H1 (cell line): ENCODE measurements around the gene USP37. TPM values are rescaled to one million over a fixed set of nuclear protein-coding genes. Genes with fewer than 3 reads are reported as not detected.

ENCODE experiments used
- CTCF ChIA-PET: fragments of 300-600 bp; sonication (Branson Sonifier 250); formaldehyde crosslinking; loops from one replicate; lab custom pipeline; 2021; ENCODE audit not compliant: partially characterized antibody; lab: Charles Lee
- POLR2A ChIA-PET: fragments of 300-600 bp; sonication (Branson Sonifier 250); formaldehyde crosslinking; loops from one replicate; lab custom pipeline; 2021; ENCODE audit warnings: inconsistent platforms; ENCODE audit not compliant: partially characterized antibody; lab: Charles Lee
- DNase-seq, 2 experiments: peaks; one replicate each; pipeline versions ENCODE4 v3.0.0 to v3.0.0-alpha.2; 2010 to 2022; ENCODE audit warnings: low spot score in 2 of 2, low read depth in 1 of 2, mixed read lengths in 1 of 2
- FAIRE-seq: peaks from 2 replicates; lab custom pipeline; 2011; peaks lifted over from hg19 to GRCh38; lab: Jason Lieb, UNC
- H2AFZ ChIP-seq: 2 replicates; pipeline ENCODE4 v1.8.1; 2012; ENCODE audit warnings: low read length, inconsistent platforms
- H2AK5ac ChIP-seq: 2 replicates; pipeline ENCODE4 v1.6.1; 2013; ENCODE audit warnings: low read depth, low read length
- H2BK120ac ChIP-seq: replicated peaks from 2 replicates; pipeline ENCODE3; 2013; ENCODE audit warnings: low read depth, low read length, inconsistent platforms
- H2BK12ac ChIP-seq: 2 replicates; pipeline ENCODE4 v1.6.1; 2013; ENCODE audit warnings: low read depth, low read length
- H2BK15ac ChIP-seq: 2 replicates; pipeline ENCODE4 v1.6.1; 2013; ENCODE audit warnings: low read length
- H2BK20ac ChIP-seq: 2 replicates; pipeline ENCODE4 v1.6.1; 2013; ENCODE audit warnings: low read length
- H2BK5ac ChIP-seq: 2 replicates; pipeline ENCODE4 v1.6.1; 2013; ENCODE audit warnings: low read depth, low read length
- H3K14ac ChIP-seq: 2 replicates; pipeline ENCODE4 v1.6.1; 2013; ENCODE audit warnings: inconsistent platforms; ENCODE audit not compliant: insufficient read length
- H3K18ac ChIP-seq: 2 replicates; pipeline ENCODE4 v1.6.1; 2013; ENCODE audit warnings: low read length; ENCODE audit errors: extremely low read depth
- H3K23ac ChIP-seq: 2 replicates; pipeline ENCODE4 v1.6.1; 2013; ENCODE audit warnings: inconsistent platforms; ENCODE audit not compliant: insufficient read length
- H3K23me2 ChIP-seq: 2 replicates; pipeline ENCODE4 v1.6.1; 2013; ENCODE audit warnings: low read depth, low read length
- H3K27ac ChIP-seq: 2 replicates; pipeline ENCODE4 v1.6.1; 2011; ENCODE audit warnings: low read depth, low read length, inconsistent platforms
- H3K27me3 ChIP-seq, 4 experiments: replicated peaks in 1 of 4; 1 replicate in 1 of 4; 2 replicates in 3 of 4; pipeline versions ENCODE4 v1.6.1 to v1.8.1; 2011 to 2013; ENCODE audit warnings: low read length in 3 of 4, mild to moderate bottlenecking in 3 of 4, inconsistent platforms in 2 of 4, mixed read lengths in 2 of 4, moderate library complexity in 1 of 4; ENCODE audit not compliant: control insufficient read depth in 3 of 4, insufficient read depth in 3 of 4; ENCODE audit errors: extremely low read depth in 1 of 4
- H3K36me3 ChIP-seq, 4 experiments: 2 replicates each; pipeline versions ENCODE4 v1.6.1 to v1.8.1; 2011 to 2013; ENCODE audit warnings: mild to moderate bottlenecking in 4 of 4, low read length in 3 of 4, moderate library complexity in 2 of 4, control low read depth in 1 of 4, inconsistent platforms in 1 of 4; ENCODE audit not compliant: insufficient read depth in 4 of 4, control insufficient read depth in 2 of 4
- H3K4ac ChIP-seq: replicated peaks from 2 replicates; pipeline ENCODE3; 2013; ENCODE audit warnings: low read length, low read depth, mixed read lengths, inconsistent platforms; ENCODE audit not compliant: insufficient read length
- H3K4me1 ChIP-seq, 4 experiments: replicated peaks in 1 of 4; 1 replicate in 1 of 4; 2 replicates in 3 of 4; pipeline versions ENCODE4 v1.6.1 to v1.8.1; 2011 to 2013; ENCODE audit warnings: low read length in 3 of 4, inconsistent platforms in 2 of 4, mixed read lengths in 1 of 4; ENCODE audit not compliant: insufficient read depth in 4 of 4, control insufficient read depth in 3 of 4
- H3K4me2 ChIP-seq, 2 experiments: 2 replicates each; pipeline versions ENCODE4 v1.6.1 to v1.8.1; 2011 to 2013; ENCODE audit warnings: low read depth in 2 of 2, low read length in 2 of 2, control low read depth in 1 of 2, inconsistent platforms in 1 of 2, mild to moderate bottlenecking in 1 of 2; ENCODE audit not compliant: insufficient read depth in 1 of 2
- H3K4me3 ChIP-seq, 4 experiments: fragments of 200-600, 300-600 bp in 1 of 4; sonication (generic), shearing (Covaris generic), sonication (Bioruptor Twin) in 1 of 4; 2 replicates each; pipeline versions ENCODE4 v1.5.1 to v1.8.1; 2011 to 2016; ENCODE audit warnings: low read length in 4 of 4, low read depth in 3 of 4, control low read depth in 2 of 4, inconsistent platforms in 2 of 4, mild to moderate bottlenecking in 2 of 4, mixed read lengths in 1 of 4, moderate library complexity in 1 of 4; ENCODE audit not compliant: insufficient read depth in 2 of 4; ENCODE audit errors: extremely low read depth in 1 of 4
- H3K56ac ChIP-seq: replicated peaks from 2 replicates; pipeline ENCODE3; 2013; ENCODE audit warnings: low read depth, mild to moderate bottlenecking, mixed read lengths, low read length, inconsistent platforms; ENCODE audit not compliant: insufficient read length
- H3K79me1 ChIP-seq: 2 replicates; pipeline ENCODE4 v1.6.1; 2013; ENCODE audit warnings: low read depth, low read length, control low read depth
- H3K79me2 ChIP-seq, 2 experiments: 2 replicates each; pipeline versions ENCODE4 v1.6.1 to v1.8.1; 2012 to 2013; ENCODE audit warnings: low read length in 2 of 2, mild to moderate bottlenecking in 2 of 2, inconsistent platforms in 1 of 2; ENCODE audit not compliant: insufficient read depth in 2 of 2, control insufficient read depth in 1 of 2
- H3K9ac ChIP-seq, 4 experiments: replicated peaks in 1 of 4; 1 replicate in 1 of 4; 2 replicates in 3 of 4; pipeline versions ENCODE4 v1.6.1 to v1.8.1; 2011 to 2013; ENCODE audit warnings: low read depth in 3 of 4, low read length in 3 of 4, control low read depth in 2 of 4, mild to moderate bottlenecking in 2 of 4, moderate library complexity in 2 of 4, inconsistent platforms in 1 of 4; ENCODE audit errors: extremely low read depth in 1 of 4
- H3K9me3 ChIP-seq, 2 experiments: 2 replicates each; pipeline versions ENCODE4 v1.6.1 to v1.8.1; 2012 to 2013; ENCODE audit warnings: mild to moderate bottlenecking in 2 of 2, moderate library complexity in 2 of 2, control low read depth in 1 of 2, inconsistent platforms in 1 of 2, low read depth in 1 of 2, low read length in 1 of 2, mixed read lengths in 1 of 2; ENCODE audit not compliant: insufficient read depth in 2 of 2
- H4K20me1 ChIP-seq, 2 experiments: replicated peaks in 1 of 2; 2 replicates each; pipeline versions ENCODE3 to v1.8.1; 2011 to 2013; ENCODE audit warnings: inconsistent platforms in 2 of 2, low read length in 2 of 2, mild to moderate bottlenecking in 1 of 2; ENCODE audit not compliant: insufficient read depth in 2 of 2, control insufficient read depth in 1 of 2
- H4K5ac ChIP-seq: 2 replicates; pipeline ENCODE4 v1.6.1; 2013; ENCODE audit warnings: low read length, low read depth, mixed read lengths, inconsistent platforms; ENCODE audit not compliant: insufficient read length
- H4K8ac ChIP-seq: 2 replicates; pipeline ENCODE4 v1.8.0; 2013; ENCODE audit warnings: mild to moderate bottlenecking, moderate library complexity, low read length, inconsistent platforms; ENCODE audit not compliant: insufficient read depth; ENCODE audit errors: extremely low read depth
- H4K91ac ChIP-seq: replicated peaks from 2 replicates; pipeline ENCODE3; 2013; ENCODE audit warnings: low read length, mixed read lengths, inconsistent platforms; ENCODE audit not compliant: insufficient read length
- TAF1 ChIP-seq: IDR thresholded peaks from 2 replicates; pipeline ENCODE4 v1.6.1; 2011; ENCODE audit warnings: mild to moderate bottlenecking, low read depth, low read length
- WGBS, 2 experiments: shearing (Covaris generic) in 1 of 2; methylation state at CpG; one replicate each; pipeline versions ENCODE4 v1.1.6 to v1.1.7; 2013 to 2015; ENCODE audit warnings: low lambda C conversion rate in 2 of 2, mixed read lengths in 2 of 2, inconsistent platforms in 1 of 2, low coverage in 1 of 2, missing lambda C conversion rate in 1 of 2; ENCODE audit not compliant: insufficient replicate concordance in 2 of 2, insufficient coverage in 1 of 2, insufficient read length in 1 of 2; ENCODE audit errors: extremely low coverage in 1 of 2, missing lambda C conversion rate in 1 of 2; 5-methylcytosine and 5-hydroxymethylcytosine counted together
- polyA plus RNA-seq, 7 experiments: library from polyadenylated mRNA; depleted of rRNA in 3 of 7; stranded (reverse) in 5 of 7; unstranded in 2 of 7; fragments of >200 nt in 5 of 7; fragments of 200-250 nt in 2 of 7; gene quantifications; 1 replicate in 5 of 7; 2 replicates in 1 of 7; 4 replicates in 1 of 7; pipeline versions ENCODE4 v1.2.1 to v1.2.3, GENCODE V29; 2011 to 2013; ENCODE audit warnings: missing spikeins in 2 of 7, mixed read lengths in 2 of 7
- total RNA-seq: library from RNA; stranded (reverse); fragmentation: NEBNext Ultra II Directional; extraction: Animal tissue kit (Norgen Biotek cat#: 25700); gene quantifications from 2 replicates; pipeline ENCODE4 v1.2.1, GENCODE V29; 2021

Gene USP37
- total and polyA plus RNA-seq, 2 of the 8 experiments (the other 6 are each of a cell fraction or from before 2014, with no cell fraction given) = 3.8 to 29.1 TPM

- Histone ChIP-seq H2BK12ac (no peak overlapping the region), H3K4ac (no peak overlapping the region), H3K36me3 (peaks cover 25 to 85% (median 65%) of the 10 kb centered on the region in 4 experiments), H3K4me2 (no peak overlapping the region), H2BK5ac (no peak overlapping the region), H3K56ac (no peak overlapping the region), H2BK120ac (no peak overlapping the region), H3K14ac (no peak overlapping the region), H3K79me2 (peaks cover 0 to 15% of the 10 kb centered on the region in 2 experiments; a peak in 2 of 4 replicates), H4K91ac (no peak overlapping the region), H2BK15ac (no peak overlapping the region), H4K8ac (no peak overlapping the region), H3K27me3 (no peaks in the 10 kb centered on the region), H3K18ac (no peak overlapping the region), H3K27ac (no peak overlapping the region), H3K9ac (no peak overlapping the region), H3K4me1 (no peaks in the 10 kb centered on the region), H3K4me3 (no peak overlapping the region), H2AK5ac (no peak overlapping the region), H3K23me2 (no peaks in the 10 kb centered on the region), H4K20me1 (peaks cover under 1% of the 10 kb centered on the region in 2 experiments), H4K5ac (no peak overlapping the region), H2AFZ (no peak overlapping the region), H2BK20ac (no peak overlapping the region), H3K79me1 (no peaks in the 10 kb centered on the region), H3K23ac (no peak overlapping the region), H3K9me3 (no peaks in the 10 kb centered on the region)
- ChIA-PET POLR2A (interaction anchor here (1.4 to 3.1 kb wide), 3 partner anchors 8 to 74 kb away, joined by 3 to 13 read pairs (median 6); partner anchors contain the start of genes BCS1L and ZNF142), CTCF (interaction anchor here (0.6 to 1.6 kb wide), 2 partner anchors 22 to 188 kb away, joined by 3 to 4 read pairs; no protein-coding TSS in a partner anchor)
- DNase-seq = no peak
- no peak for TF ChIP-seq TAF1
- WGBS, 2 experiments = 91% methylated on average over 1 of the region's 1 CpG; no CpG with 5 or more reads in 1 of the 2 experiments
- FAIRE-seq = no peak
Measured at GRCh38 chr2:218585541-218585940, 17.4 kb upstream of the USP37 start.
